K562 (cell line): ENCODE results near the gene SAPCD1. TPM values are rescaled to one million over a fixed set of nuclear protein-coding genes. Genes with fewer than 3 reads are reported as not detected.
A peak's percentile ranks its signal among the peaks of the same experiment; 100 is the strongest.

ENCODE experiments used
- ATF3 ChIP-seq, 2 experiments: fragments of 450-650 bp in 1 of 2; sonication (generic) in 1 of 2; formaldehyde crosslinking in 1 of 2; IDR thresholded peaks in 1 of 2; conservative IDR thresholded peaks in 1 of 2; 2 replicates each; pipeline versions ENCODE4 v1.6.1 to v1.8.1; 2016 to 2023; ENCODE audit warnings: mild to moderate bottlenecking in 2 of 2, moderate library complexity in 2 of 2, inconsistent platforms in 1 of 2, missing genetic modification reagents in 1 of 2
- ELK1 ChIP-seq: sonication (generic); formaldehyde crosslinking; IDR thresholded peaks from 2 replicates; pipeline ENCODE4 v1.8.1; 2022; ENCODE audit warnings: missing genetic modification reagents
- ETV6 ChIP-seq, 3 experiments: fragments of 150-350 bp in 1 of 3; sonication (generic) in 1 of 3; formaldehyde crosslinking in 1 of 3; IDR thresholded peaks; 2 replicates each; pipeline versions ENCODE4 v1.6.1 to v1.8.0; 2014 to 2022; ENCODE audit warnings: borderline replicate concordance in 2 of 3, low read depth in 2 of 3, antibody characterized with exemption in 1 of 3, low read length in 1 of 3, mild to moderate bottlenecking in 1 of 3, missing genetic modification reagents in 1 of 3
- FOSL1 ChIP-seq: fragments of 200-800 bp; sonication (Bioruptor generic); conservative IDR thresholded peaks from 2 replicates; pipeline ENCODE4 v1.6.1; 2016; ENCODE audit warnings: missing genetic modification characterization, missing compliant biosample characterization
- HDGF ChIP-seq: fragments of 450-650 bp; IDR thresholded peaks from 2 replicates; pipeline ENCODE4 v1.6.1; 2016
- KLF1 ChIP-seq: fragments of 450-650 bp; IDR thresholded peaks from 2 replicates; pipeline ENCODE4 v1.6.1; 2016; ENCODE audit warnings: missing genetic modification characterization, missing compliant biosample characterization
- MYC ChIP-seq, 2 experiments: fragments of 250-450 bp in 1 of 2; sonication (Bioruptor Pico) in 1 of 2; IDR thresholded peaks; 2 replicates each; pipeline versions ENCODE4 v1.5.1 to v1.6.1; 2012 to 2021; ENCODE audit warnings: low read depth in 2 of 2, borderline replicate concordance in 1 of 2, improper control_type of control experiment in 1 of 2, low read length in 1 of 2, mild to moderate bottlenecking in 1 of 2, moderate library complexity in 1 of 2
- NFATC3 ChIP-seq: fragments of 450-650 bp; IDR thresholded peaks from 2 replicates; pipeline ENCODE4 v1.6.1; 2017; ENCODE audit warnings: mild to moderate bottlenecking
- SOX6 ChIP-seq: fragments of 450-650 bp; IDR thresholded peaks from 2 replicates; pipeline ENCODE4 v1.6.1; 2014; ENCODE audit warnings: mild to moderate bottlenecking
- TEAD1 ChIP-seq, 2 experiments: fragments of 450-650 bp in 1 of 2; sonication (generic) in 1 of 2; formaldehyde crosslinking; IDR thresholded peaks; 2 replicates each; pipeline versions ENCODE4 v1.4.0 to v1.8.0; 2020 to 2022; ENCODE audit warnings: mild to moderate bottlenecking in 2 of 2, missing genetic modification reagents in 1 of 2
- THRAP3 ChIP-seq: fragments of 450-650 bp; IDR thresholded peaks from 2 replicates; pipeline ENCODE4 v1.6.1; 2016; ENCODE audit warnings: mild to moderate bottlenecking, inconsistent platforms, borderline replicate concordance
- TRIM28 ChIP-seq: fragments of 450-650 bp; IDR thresholded peaks from 2 replicates; pipeline ENCODE4 v1.6.1; 2017
- ZBTB26 ChIP-seq: fragments of 450-650 bp; formaldehyde crosslinking; IDR thresholded peaks from 2 replicates; pipeline ENCODE4 v1.4.0; 2022; ENCODE audit warnings: missing genetic modification characterization
- ZFPM2 ChIP-seq: fragments of 250-450 bp; sonication (Bioruptor Pico); IDR thresholded peaks from 2 replicates; pipeline ENCODE4 v1.5.1; 2022; ENCODE audit warnings: mild to moderate bottlenecking
- ZNF398 ChIP-seq: fragments of 250-450 bp; sonication (Bioruptor Pico); IDR thresholded peaks from 2 replicates; pipeline ENCODE4 v1.8.0; 2021; ENCODE audit warnings: moderate library complexity, mild to moderate bottlenecking, inconsistent platforms
- polyA plus RNA-seq, 8 experiments: library from polyadenylated mRNA; depleted of rRNA in 4 of 8; stranded (reverse) in 5 of 8; unstranded in 3 of 8; fragments of >200 nt; fragmentation: Nextera tagmentation in 2 of 8; fragmentation: Illumina TruSeq in 1 of 8; extraction: Ambion mirVana in 2 of 8; extraction: Trizol in 1 of 8; gene quantifications; 2 replicates each; pipeline versions ENCODE4 v1.2.1 to v1.2.3, GENCODE V29; 2011 to 2014; ENCODE audit warnings: inconsistent platforms in 1 of 8, missing spikeins in 1 of 8
- total RNA-seq, 7 experiments: library from RNA; depleted of rRNA in 6 of 7; stranded (reverse); fragments of >200 nt in 6 of 7; fragmentation: Illumina TruSeq in 2 of 7; extraction: Trizol in 2 of 7; gene quantifications; 2 replicates each; pipeline versions ENCODE4 v1.2.1 to v1.2.3, GENCODE V29; 2011 to 2021; ENCODE audit warnings: low replicate concordance in 1 of 7
- TF ChIP-seq, protein P1 (sequence below): fragments of 250-450 bp; sonication (Bioruptor Pico); IDR thresholded peaks from 2 replicates; pipeline ENCODE4 v1.4.0; 2020; ENCODE audit warnings: mild to moderate bottlenecking
- TF ChIP-seq, protein P2 (sequence below): fragments of 450-650 bp; formaldehyde crosslinking; IDR thresholded peaks from 2 replicates; pipeline ENCODE4 v1.4.0; 2020; ENCODE audit warnings: mild to moderate bottlenecking, mixed read lengths

Gene SAPCD1
- total and polyA plus RNA-seq, 9 of the 15 experiments (the other 6 are each of a cell fraction or from before 2014, with no cell fraction given), result 2.6 to 30.2 (median 7.4) TPM

- no peak for TF ChIP-seq NFATC3
- TF ChIP-seq, protein P1, sequence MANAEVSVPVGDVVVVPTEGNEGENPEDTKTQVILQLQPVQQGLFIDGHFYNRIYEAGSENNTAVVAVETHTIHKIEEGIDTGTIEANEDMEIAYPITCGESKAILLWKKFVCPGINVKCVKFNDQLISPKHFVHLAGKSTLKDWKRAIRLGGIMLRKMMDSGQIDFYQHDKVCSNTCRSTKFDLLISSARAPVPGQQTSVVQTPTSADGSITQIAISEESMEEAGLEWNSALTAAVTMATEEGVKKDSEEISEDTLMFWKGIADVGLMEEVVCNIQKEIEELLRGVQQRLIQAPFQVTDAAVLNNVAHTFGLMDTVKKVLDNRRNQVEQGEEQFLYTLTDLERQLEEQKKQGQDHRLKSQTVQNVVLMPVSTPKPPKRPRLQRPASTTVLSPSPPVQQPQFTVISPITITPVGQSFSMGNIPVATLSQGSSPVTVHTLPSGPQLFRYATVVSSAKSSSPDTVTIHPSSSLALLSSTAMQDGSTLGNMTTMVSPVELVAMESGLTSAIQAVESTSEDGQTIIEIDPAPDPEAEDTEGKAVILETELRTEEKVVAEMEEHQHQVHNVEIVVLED (CRISPR knock-in tag), result 0 out of 2 replicates have a peak, but pooled peaks have one; percentile 42
- TF ChIP-seq TEAD1 (CRISPR knock-in tag; IDR thresholded peaks at IDR 0.05), result peak; percentile 72 to 80; a peak in 2 of 4 replicates
- TF ChIP-seq KLF1 (tag), result peak; percentile 92
- TF ChIP-seq MYC (IDR thresholded peaks at IDR 0.05; ENCODE audit: low read depth, low read length), result peak; percentile 86
- TF ChIP-seq MYC (CRISPR knock-in tag; IDR thresholded peaks at IDR 0.05; ENCODE audit: borderline replicate concordance, low read depth), result peak; percentile 78; the same call in 1 of the 2 replicates
- TF ChIP-seq ZBTB26 (CRISPR knock-in tag), result peak; percentile 43; the same call in 1 of the 2 replicates
- no peak; the same call in 1 of the 2 replicates for TF ChIP-seq HDGF
- TF ChIP-seq ATF3 (IDR thresholded peaks at IDR 0.05), result peak; percentile 96
- peak; percentile 95 for TF ChIP-seq ATF3 (CRISPR knock-in tag; conservative IDR thresholded peaks at IDR 0.05)
- peak; percentile 35; the same call in 1 of the 2 replicates for TF ChIP-seq ZFPM2 (CRISPR knock-in tag)
- TF ChIP-seq, protein P2, sequence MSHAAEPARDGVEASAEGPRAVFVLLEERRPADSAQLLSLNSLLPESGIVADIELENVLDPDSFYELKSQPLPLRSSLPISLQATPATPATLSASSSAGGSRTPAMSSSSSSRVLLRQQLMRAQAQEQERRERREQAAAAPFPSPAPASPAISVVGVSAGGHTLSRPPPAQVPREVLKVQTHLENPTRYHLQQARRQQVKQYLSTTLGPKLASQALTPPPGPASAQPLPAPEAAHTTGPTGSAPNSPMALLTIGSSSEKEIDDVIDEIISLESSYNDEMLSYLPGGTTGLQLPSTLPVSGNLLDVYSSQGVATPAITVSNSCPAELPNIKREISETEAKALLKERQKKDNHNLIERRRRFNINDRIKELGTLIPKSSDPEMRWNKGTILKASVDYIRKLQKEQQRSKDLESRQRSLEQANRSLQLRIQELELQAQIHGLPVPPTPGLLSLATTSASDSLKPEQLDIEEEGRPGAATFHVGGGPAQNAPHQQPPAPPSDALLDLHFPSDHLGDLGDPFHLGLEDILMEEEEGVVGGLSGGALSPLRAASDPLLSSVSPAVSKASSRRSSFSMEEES (CRISPR knock-in tag), result no peak
- TF ChIP-seq ZNF398 (CRISPR knock-in tag), result no peak
- TF ChIP-seq ETV6 (IDR thresholded peaks at IDR 0.05; ENCODE audit: borderline replicate concordance in 1 of 2, low read depth in 2 of 2, low read length in 1 of 2), result peak; percentile 72 to 88; a peak in 2 of 4 replicates
- TF ChIP-seq ETV6 (CRISPR knock-in tag; IDR thresholded peaks at IDR 0.05; ENCODE audit: borderline replicate concordance), result peak; percentile 18; the same call in 1 of the 2 replicates
- TF ChIP-seq ELK1 (CRISPR knock-in tag), result no peak
- TF ChIP-seq SOX6, result peak; percentile 94
- peak; percentile 31; the same call in 1 of the 2 replicates for TF ChIP-seq THRAP3
- TF ChIP-seq FOSL1 (tag), result peak; percentile 97
- peak; percentile 83 for TF ChIP-seq TRIM28
Observed at GRCh38 chr6:31776989-31777666, 14.7 kb downstream of the SAPCD1 start, which contains the start of gene VWA7 (continued).
